ENCODE measurements around the gene THAP10.

Gene THAP10

DNA sequence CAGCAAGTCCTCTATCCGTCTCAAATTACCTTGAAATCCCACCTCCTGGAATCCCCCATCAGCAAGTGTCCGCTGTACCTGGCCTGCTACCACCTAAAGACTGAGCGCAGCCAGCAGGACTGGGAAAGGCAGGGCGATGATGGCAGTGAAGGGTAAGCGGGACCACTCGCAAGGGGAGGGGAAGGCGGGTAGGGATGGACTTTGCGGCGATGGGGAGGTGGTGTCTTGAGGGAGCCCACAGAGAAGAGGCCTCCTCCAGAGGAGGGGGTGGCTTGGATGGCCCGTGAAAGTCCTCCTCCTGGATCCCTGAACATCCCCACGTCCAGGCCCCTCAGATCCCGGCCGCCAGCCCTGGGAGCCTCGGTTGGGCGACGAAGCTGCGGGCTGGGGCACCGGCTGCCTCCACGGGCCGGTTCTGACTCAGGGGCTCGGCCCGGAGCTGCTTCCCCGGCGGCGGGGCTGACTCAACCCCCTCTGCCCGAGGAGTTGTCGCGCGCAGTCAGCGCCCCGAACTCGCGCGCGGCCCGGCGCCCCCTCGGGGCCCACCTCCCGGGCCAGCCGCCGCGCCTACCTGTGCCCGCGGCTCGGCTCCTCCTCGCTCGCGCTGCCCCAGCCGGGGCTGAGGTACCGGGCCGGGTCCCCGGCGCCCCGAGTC is 38.8 kb downstream of the THAP10 start:
- no peaks in the 10 kb centered on the region for H3K4me1 ChIP-seq (ENCODE audit: insufficient read depth, low read length)
- H3K9ac ChIP-seq (ENCODE audit: low read depth, low read length), result no peak overlapping the region

DNA sequence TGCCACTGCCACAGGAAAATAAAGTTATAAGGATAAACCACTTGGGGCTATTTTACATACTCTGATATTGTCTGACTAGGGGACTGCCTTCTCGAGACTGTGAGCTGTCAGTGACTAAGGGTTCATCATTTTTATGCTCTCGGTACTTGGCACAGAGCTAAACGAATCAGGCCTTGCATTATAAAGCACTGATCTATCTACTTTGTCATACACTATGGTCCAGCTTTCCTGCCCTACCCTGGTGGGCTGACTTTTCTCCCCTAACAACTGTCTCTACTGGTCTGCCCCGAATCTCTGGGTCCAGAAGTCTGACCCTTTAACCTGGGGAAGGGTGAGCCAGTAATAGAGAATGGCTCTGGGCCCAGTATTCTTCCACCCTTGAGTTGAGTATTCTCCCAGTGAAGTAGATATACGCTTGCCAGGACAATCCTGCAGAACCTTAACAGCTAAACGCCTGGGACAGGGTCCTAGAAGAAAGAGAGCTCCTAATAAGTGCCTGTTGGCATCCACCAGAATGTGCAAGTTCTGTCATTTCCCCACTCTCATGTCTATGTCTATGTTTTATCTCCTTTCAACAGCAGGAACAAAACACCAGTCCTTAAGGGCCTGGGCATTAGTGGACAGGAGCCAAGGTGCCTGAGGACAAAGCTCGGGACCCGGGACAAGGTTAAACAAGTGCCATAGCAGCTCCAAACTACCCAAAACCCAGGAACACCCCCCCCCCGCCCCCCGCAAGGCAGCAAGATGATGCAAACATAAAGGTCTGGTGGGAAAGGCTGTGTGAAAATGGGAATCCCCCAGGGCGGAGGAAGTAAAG is 39.5 kb downstream of the THAP10 start:
- no peak for DNase-seq
- H3K27me3 ChIP-seq (ENCODE audit: insufficient read depth, low read length, poor library complexity), result no peaks in the 10 kb centered on the region
- H3K4me1 ChIP-seq (ENCODE audit: insufficient read depth, low read length), result no peaks in the 10 kb centered on the region
- no peak overlapping the region for H3K9ac ChIP-seq (ENCODE audit: low read depth, low read length)
- no peak overlapping the region for H3K4me2 ChIP-seq (ENCODE audit: insufficient read depth, low read length)
- H3K36me3 ChIP-seq (ENCODE audit: insufficient read depth, low read length), result no peaks in the 10 kb centered on the region
- no peak overlapping the region for H3K27ac ChIP-seq (ENCODE audit: low read length)
- ATAC-seq (ENCODE audit: insufficient read depth, low read depth), result no peak
- no peaks in the 10 kb centered on the region for H3K79me2 ChIP-seq (ENCODE audit: insufficient read depth, low read length)
- no peak overlapping the region for H2AFZ ChIP-seq (ENCODE audit: low read depth, low read length)
- H3K4me3 ChIP-seq (ENCODE audit: low read depth in 1 of 2, low read length in 2 of 2), result no peak overlapping the region
- no peaks in the 10 kb centered on the region for H4K20me1 ChIP-seq (ENCODE audit: insufficient read depth, low read length)
- TF ChIP-seq, protein P1, sequence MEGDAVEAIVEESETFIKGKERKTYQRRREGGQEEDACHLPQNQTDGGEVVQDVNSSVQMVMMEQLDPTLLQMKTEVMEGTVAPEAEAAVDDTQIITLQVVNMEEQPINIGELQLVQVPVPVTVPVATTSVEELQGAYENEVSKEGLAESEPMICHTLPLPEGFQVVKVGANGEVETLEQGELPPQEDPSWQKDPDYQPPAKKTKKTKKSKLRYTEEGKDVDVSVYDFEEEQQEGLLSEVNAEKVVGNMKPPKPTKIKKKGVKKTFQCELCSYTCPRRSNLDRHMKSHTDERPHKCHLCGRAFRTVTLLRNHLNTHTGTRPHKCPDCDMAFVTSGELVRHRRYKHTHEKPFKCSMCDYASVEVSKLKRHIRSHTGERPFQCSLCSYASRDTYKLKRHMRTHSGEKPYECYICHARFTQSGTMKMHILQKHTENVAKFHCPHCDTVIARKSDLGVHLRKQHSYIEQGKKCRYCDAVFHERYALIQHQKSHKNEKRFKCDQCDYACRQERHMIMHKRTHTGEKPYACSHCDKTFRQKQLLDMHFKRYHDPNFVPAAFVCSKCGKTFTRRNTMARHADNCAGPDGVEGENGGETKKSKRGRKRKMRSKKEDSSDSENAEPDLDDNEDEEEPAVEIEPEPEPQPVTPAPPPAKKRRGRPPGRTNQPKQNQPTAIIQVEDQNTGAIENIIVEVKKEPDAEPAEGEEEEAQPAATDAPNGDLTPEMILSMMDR (IDR thresholded peaks at IDR 0.05; ENCODE audit: borderline replicate concordance, extremely low read depth, low read length, poor library complexity, severe bottlenecking), result no peak
- TF ChIP-seq EZH2 (IDR thresholded peaks at IDR 0.05; ENCODE audit: borderline replicate concordance, low read depth, low read length, severe bottlenecking), result no peak
- no peaks in the 10 kb centered on the region for H3K9me3 ChIP-seq (ENCODE audit: insufficient read depth, low read length, severe bottlenecking)

More for the DNA sequence above, 38.8 kb downstream of the THAP10 start:
- no peaks in the 10 kb centered on the region for H3K36me3 ChIP-seq (ENCODE audit: insufficient read depth, low read length)
- no peak overlapping the region for H3K4me3 ChIP-seq (ENCODE audit: low read depth in 1 of 2, low read length in 2 of 2)
- ATAC-seq (ENCODE audit: insufficient read depth, low read depth) (no peak), DNase-seq (no peak)
- no peak overlapping the region for H2AFZ ChIP-seq (ENCODE audit: low read depth, low read length)
- H3K27me3 ChIP-seq (ENCODE audit: insufficient read depth, low read length, poor library complexity), result no peaks in the 10 kb centered on the region
- no peak for TF ChIP-seq EZH2 (IDR thresholded peaks at IDR 0.05; ENCODE audit: borderline replicate concordance, low read depth, low read length, severe bottlenecking)
- TF ChIP-seq, protein P1 (IDR thresholded peaks at IDR 0.05; ENCODE audit: borderline replicate concordance, extremely low read depth, low read length, poor library complexity, severe bottlenecking), result no peak
- H3K9me3 ChIP-seq (ENCODE audit: insufficient read depth, low read length, severe bottlenecking), result no peaks in the 10 kb centered on the region
- no peak overlapping the region for H3K27ac ChIP-seq (ENCODE audit: low read length)
- no peaks in the 10 kb centered on the region for H3K79me2 ChIP-seq (ENCODE audit: insufficient read depth, low read length)
- no peaks in the 10 kb centered on the region for H4K20me1 ChIP-seq (ENCODE audit: insufficient read depth, low read length)
- H3K4me2 ChIP-seq (ENCODE audit: insufficient read depth, low read length), result no peak overlapping the region

DNA sequence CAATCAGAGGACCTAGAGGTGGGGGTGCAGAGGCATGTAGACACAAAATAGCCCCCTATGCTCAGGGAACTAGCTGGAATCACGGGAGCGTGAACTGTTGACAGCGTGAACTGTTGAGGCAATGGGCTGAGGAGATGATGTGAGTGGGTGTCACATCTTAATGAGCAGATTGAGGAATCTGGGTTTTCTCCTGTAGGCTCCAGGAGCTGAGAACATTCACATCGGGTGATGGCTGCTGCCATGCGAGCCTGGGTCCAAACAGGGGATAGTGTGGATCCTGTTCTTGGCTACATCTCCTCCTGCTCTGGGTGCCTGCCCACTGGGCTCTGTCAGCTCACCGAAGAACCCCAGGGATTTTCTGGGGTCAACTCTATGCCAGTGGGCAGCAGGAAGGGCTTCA is 40.3 kb downstream of the THAP10 start:
- H3K27ac ChIP-seq (ENCODE audit: low read length), result no peak overlapping the region
- no peaks in the 10 kb centered on the region for H3K36me3 ChIP-seq (ENCODE audit: insufficient read depth, low read length)
- no peak overlapping the region for H3K4me3 ChIP-seq (ENCODE audit: low read depth in 1 of 2, low read length in 2 of 2)
- no peak overlapping the region for H3K9ac ChIP-seq (ENCODE audit: low read depth, low read length)
- no peaks in the 10 kb centered on the region for H4K20me1 ChIP-seq (ENCODE audit: insufficient read depth, low read length)
- no peaks in the 10 kb centered on the region for H3K4me1 ChIP-seq (ENCODE audit: insufficient read depth, low read length)
- no peaks in the 10 kb centered on the region for H3K79me2 ChIP-seq (ENCODE audit: insufficient read depth, low read length)
- H3K27me3 ChIP-seq (ENCODE audit: insufficient read depth, low read length, poor library complexity), result no peaks in the 10 kb centered on the region
- no peak overlapping the region for H3K4me2 ChIP-seq (ENCODE audit: insufficient read depth, low read length)
- H2AFZ ChIP-seq (ENCODE audit: low read depth, low read length), result no peak overlapping the region
- H3K9me3 ChIP-seq (ENCODE audit: insufficient read depth, low read length, severe bottlenecking), result no peaks in the 10 kb centered on the region
- DNase-seq, result no peak
- TF ChIP-seq, protein P1 (IDR thresholded peaks at IDR 0.05; ENCODE audit: borderline replicate concordance, extremely low read depth, low read length, poor library complexity, severe bottlenecking), result no peak
- TF ChIP-seq EZH2 (IDR thresholded peaks at IDR 0.05; ENCODE audit: borderline replicate concordance, low read depth, low read length, severe bottlenecking), result no peak
- no peak for ATAC-seq (ENCODE audit: insufficient read depth, low read depth)

All from DND-41 (cell line).